GM19438 (cell line): ENCODE results near the gene HPCAL1.

Experiments
- ATAC-seq: cut with Tn5 transposase; IDR thresholded peaks from one replicate; pipeline ENCODE4 v1.9.1; 2021; ENCODE audit warnings: low read depth; ENCODE audit not compliant: unreplicated experiment

The HPCAL1 gene

GRCh38 chr2:10365412-10365811, 62.7 kb downstream of the HPCAL1 start:
- ATAC-seq = no peak

GRCh38 chr2:10366601-10367270, 64.0 kb downstream of the HPCAL1 start:
- no peak for ATAC-seq

DNA sequence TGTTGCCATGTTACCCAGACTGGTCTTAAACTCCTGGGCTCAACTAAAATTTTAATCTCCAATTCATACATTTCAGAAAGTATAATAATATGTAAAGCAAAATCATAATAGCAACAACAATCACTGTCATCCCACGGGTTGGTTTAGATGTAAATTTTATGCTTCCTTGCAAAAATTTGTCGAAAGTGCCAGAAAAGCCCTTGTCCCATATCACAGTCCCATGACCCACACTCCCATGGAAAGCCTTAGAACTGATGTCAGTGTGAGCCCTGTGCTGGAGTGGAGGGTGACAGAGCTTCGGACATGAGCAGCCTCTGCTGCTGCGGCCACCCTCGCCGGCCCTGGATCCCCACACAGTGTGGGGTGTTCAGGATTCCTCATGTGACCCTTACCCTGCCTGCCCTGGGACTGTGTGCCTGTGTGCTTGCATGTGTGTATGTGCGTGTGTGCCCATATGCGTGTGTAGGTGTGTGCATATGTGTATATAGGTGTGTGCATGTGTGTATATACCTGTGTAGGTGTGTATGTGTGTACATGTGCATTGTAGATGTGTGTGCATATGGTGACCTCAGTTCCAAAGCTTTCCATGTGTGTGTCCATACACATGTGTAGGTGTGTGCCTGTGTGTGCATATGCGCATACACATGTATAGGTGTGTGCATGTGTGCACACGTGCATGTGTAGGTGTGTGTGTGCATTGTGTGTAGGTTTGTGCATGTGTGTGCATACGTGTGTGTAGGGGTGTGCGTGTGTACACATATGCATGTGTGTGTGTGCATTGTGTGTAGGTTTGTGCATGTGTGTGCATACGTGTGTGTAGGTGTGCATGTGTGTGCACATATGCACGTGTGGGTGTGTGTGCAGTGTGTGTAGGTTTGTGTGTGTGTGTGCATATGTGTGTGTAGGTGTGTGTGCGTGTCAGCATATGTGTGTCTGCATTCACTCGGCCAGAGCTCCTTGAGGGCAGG, 65.1 kb downstream of the HPCAL1 start:
- no peak for ATAC-seq

DNA sequence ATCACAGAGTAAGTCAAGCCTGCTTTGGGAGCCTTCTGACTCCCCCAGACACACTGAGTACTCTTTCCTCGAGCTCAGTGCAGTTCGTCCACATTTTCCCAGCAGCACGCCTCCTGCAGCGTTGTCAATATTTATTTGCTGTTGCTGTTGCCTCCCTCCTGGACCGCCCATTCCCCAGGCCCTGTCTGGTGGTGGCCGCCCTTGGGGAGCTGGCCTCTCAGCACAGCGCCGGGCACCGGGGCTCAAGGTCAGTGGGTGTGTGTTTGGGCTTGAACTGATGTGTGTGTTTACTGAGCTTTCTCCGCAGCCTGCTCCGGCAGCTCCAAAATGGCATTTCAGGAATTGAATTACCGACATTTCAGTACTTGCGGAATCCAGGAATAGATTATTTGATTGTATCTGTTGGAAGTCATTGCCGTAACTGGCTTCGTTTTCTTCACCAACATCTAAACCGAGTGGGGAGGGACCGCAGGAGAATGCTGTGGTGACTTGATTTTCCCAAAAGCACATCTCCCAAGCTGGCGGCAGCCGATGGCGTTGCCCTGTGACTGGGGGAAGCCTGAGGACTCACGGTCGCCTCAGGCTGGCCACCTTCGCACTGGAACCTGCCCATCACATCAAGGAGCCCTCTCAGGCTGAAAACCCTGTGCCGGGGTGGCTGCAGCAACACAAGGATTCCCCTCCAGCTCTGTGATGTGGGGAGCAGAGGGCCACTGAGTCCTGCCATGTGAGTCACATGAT, 66.0 kb downstream of the HPCAL1 start:
- no peak for ATAC-seq

DNA sequence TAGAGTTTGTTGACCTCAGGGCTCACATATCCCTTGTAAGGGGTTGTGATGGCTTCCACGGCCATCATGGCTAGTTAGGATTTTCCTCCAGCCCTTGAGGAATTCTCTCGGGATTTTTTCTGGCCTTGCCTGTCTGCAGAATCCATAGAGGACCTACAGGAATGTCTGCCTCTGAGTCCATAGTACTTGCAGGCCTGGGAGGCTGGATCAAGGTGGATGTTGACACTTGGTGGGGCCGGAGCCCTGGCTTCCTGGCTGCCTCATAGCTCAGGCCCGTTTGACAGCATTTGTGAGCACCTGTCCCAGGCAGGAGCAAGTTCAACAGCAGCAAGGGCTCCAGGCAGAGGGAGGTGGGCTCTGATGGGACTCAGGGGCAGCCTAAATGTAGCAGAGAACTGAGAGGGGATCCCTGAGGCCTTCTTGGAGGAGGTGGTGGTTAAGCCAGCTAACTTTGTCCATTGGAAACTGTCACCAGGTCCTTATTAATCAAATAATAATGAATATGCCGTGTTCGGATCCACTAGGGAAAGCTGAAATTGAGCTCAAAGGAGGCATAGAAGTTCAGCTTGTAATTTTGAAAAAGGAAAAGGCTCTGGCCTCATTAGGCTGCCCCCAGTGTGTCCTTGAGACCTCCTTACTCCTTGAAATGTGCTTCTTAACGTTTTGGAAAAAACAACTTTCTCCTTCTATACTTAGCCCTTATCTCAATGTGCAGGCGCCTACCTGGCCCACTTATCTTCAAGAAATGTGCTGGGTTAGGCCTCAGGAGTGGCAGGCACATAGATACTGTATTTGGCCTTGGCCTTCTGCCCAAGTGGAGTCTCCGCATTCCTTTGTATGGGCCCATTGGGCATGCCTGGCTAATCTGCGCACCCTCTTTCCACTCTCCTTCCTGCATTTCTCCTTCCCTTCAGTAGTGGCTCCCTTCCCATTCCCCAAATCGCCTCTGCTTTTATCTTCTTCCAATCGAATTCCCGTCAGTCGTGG, 66.9 kb downstream of the HPCAL1 start:
- ATAC-seq = no peak

DNA sequence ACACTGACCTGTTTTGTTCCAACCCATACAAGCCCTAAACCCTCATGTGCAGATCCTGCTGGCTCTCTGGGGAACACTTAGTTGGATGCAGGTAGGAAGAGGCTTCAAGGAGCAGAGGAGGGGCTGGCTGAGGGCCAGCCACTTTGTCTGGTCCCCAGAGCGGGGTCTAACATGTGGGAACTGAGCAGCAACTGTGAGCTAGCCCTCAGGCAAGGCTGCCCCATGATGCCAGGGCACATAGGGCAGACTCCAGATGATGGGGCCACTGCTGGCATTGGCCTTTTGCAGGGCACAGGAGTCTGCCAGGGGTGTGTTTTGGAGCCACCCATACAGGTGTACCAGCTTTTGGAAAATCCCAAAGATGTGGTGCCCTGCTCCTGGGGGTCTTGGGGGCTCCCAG, 67.7 kb downstream of the HPCAL1 start:
- no peak for ATAC-seq

DNA sequence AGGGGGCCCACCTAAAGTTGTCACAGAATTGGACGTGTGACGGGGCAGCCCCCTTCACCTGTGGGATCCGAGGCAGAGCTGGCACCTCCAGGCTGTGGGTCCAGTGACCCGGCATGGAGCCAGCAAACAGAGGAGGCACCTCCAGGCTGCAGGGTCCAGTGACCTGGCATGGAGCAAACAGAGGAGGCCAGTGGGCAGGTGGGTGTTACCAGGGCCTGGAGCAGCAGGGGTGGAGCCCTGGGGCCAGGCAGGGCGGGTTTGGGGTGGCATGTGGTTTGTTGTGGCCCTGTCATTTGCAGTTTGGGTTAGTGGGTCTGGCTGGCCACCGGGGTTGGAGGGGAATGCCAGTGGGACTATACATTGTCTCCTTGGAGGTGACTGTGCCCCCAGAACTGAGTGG, 68.2 kb downstream of the HPCAL1 start:
- ATAC-seq = no peak

GRCh38 chr2:10371441-10372196, 68.9 kb downstream of the HPCAL1 start:
- ATAC-seq = no peak

- ATAC-seq = no peak
Measured at GRCh38 chr2:10372203-10372861, 69.6 kb downstream of the HPCAL1 start.

GRCh38 chr2:10372862-10373240, 70.1 kb downstream of the HPCAL1 start:
- no peak for ATAC-seq

GRCh38 chr2:10373931-10374330, 71.2 kb downstream of the HPCAL1 start:
- no peak for ATAC-seq

DNA sequence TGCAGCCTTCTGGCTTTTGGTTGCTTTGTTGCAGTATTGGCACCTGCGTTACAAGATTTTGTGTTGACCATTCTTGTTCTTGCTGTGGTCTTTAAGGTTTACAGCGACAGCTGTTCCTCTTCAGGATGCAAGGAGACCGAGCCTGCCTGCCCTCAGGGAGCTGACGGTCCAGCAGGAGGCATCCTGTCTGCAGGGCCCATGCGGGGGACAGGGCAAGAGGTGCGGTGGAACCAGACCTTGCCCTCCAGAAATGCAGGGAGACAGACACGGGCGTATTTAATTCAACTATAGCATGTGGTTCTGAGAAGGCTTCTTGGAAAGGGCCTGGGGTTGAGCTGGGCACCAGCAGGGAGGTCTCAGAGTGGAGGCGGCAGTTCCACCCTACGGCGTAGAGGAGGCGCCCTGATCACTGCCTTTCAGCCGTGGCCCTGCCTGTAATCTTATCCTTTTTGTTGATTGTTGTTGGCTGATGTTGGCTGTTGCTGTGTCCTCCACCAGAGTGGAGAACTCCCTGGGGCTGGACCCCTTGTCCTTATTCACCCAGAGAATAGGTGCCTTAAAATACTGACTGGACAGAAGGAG, 71.7 kb downstream of the HPCAL1 start:
- no peak for ATAC-seq

GRCh38 chr2:10375570-10376281, 73.0 kb downstream of the HPCAL1 start:
- no peak for ATAC-seq

DNA sequence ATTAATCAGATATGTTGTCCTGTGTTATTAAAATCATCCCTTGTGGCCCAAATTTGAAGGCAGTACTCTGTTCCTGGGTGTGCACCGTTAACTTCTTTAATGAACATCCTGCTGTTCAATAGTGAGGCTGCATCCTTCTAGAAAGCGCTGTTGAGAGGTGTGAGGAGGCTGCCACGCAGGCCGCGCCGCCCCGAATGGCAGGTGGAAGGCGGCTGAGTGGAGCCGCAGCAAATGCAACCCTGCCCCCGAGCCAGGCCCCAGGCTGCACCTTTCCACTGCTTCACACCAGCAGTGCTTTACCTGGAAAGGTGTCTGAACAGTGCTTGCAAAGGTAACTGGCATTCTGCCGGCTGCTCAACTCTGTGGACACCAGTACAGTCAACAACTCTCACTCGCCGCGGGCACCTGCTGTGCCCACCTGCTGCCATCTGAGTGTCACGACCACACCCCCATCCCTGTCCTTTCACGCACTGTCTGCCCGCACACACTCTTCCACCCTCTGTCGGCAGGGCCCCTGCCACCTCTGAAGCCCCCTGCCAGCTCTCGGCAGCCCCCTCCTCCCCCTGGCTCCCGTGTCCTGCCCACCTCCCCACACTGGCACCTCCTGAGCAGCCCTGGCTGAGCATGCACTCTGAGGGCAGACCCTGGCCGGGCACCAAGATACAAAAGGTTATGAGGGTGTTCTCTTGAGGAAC, 74.5 kb downstream of the HPCAL1 start:
- no peak for ATAC-seq

GRCh38 chr2:10377747-10378085, 75.0 kb downstream of the HPCAL1 start:
- ATAC-seq = no peak

DNA sequence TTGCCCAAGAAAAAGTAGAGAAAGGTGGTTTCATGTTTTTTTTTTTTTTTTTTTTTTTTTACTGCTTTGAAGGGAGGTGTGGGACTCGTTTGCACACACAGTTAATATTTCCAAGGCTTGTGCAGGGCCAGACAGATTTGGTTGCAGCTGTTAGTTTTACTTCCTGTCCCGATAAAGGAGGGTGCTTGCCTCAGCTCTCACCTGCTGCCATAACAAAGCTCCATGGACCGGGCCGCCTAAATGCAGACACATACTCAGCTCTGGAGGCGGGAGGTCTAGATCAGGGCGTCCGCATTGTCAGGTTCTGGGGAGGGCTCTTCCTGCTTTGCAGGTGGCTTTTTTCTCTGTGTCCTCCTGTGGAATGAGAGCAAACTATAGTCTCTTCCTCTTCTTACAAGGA, 75.5 kb downstream of the HPCAL1 start:
- ATAC-seq = peak; percentile 84
